ENCODE data around the gene SH3YL1.

SH3YL1 gene

DNA sequence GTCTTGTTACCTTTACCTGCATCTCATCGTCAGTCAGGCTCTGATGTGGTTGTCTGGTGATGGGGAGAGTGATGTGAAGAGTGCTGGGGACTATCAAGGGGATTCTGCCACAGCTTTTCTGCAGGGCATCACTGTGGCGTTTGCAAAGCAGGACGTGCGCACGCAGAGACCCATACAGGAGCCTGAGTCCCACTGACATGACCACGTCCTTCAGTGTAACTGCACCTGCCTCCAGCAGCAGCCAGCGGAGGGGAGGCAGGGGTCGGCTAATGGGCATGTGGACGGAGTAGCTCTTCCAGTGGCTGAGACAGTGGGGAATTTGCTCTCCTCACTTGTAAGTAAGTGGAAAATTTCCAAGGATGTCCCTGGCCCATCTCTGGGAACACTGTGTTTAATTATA is 17.5 kb upstream of the SH3YL1 start:
- H3K4me3 ChIP-seq (replicated peaks in 1 of 2; ENCODE audit: low read depth in 2 of 2, low read length in 2 of 2): no peak overlapping the region
- DNase-seq (ENCODE audit: low read depth in 2 of 2): no peak
- TF ChIP-seq, protein P1, sequence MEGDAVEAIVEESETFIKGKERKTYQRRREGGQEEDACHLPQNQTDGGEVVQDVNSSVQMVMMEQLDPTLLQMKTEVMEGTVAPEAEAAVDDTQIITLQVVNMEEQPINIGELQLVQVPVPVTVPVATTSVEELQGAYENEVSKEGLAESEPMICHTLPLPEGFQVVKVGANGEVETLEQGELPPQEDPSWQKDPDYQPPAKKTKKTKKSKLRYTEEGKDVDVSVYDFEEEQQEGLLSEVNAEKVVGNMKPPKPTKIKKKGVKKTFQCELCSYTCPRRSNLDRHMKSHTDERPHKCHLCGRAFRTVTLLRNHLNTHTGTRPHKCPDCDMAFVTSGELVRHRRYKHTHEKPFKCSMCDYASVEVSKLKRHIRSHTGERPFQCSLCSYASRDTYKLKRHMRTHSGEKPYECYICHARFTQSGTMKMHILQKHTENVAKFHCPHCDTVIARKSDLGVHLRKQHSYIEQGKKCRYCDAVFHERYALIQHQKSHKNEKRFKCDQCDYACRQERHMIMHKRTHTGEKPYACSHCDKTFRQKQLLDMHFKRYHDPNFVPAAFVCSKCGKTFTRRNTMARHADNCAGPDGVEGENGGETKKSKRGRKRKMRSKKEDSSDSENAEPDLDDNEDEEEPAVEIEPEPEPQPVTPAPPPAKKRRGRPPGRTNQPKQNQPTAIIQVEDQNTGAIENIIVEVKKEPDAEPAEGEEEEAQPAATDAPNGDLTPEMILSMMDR (IDR thresholded peaks at IDR 0.05; ENCODE audit: low read depth, low read length): no peak

- H3K4me3 ChIP-seq (replicated peaks in 1 of 2; ENCODE audit: low read depth in 2 of 2, low read length in 2 of 2): no peak overlapping the region
- TF ChIP-seq, protein P1 (IDR thresholded peaks at IDR 0.05; ENCODE audit: low read depth, low read length): no peak
- no peak for DNase-seq (ENCODE audit: low read depth in 2 of 2)
These were observed 16.8 kb upstream of the SH3YL1 start for GRCh38 chr2:280650-281110.

- no peak for DNase-seq (ENCODE audit: low read depth in 2 of 2)
- TF ChIP-seq, protein P1 (IDR thresholded peaks at IDR 0.05; ENCODE audit: low read depth, low read length): no peak
- no peak overlapping the region for H3K4me3 ChIP-seq (replicated peaks in 1 of 2; ENCODE audit: low read depth in 2 of 2, low read length in 2 of 2)
These were observed 16.3 kb upstream of the SH3YL1 start for GRCh38 chr2:279956-280649.

GRCh38 chr2:279366-279765 is 15.5 kb upstream of the SH3YL1 start:
- TF ChIP-seq, protein P1 (IDR thresholded peaks at IDR 0.05; ENCODE audit: low read depth, low read length): no peak
- H3K4me3 ChIP-seq (replicated peaks in 1 of 2; ENCODE audit: low read depth in 2 of 2, low read length in 2 of 2): no peak overlapping the region
- DNase-seq (ENCODE audit: low read depth in 2 of 2): no peak

- TF ChIP-seq, protein P1 (IDR thresholded peaks at IDR 0.05; ENCODE audit: low read depth, low read length): no peak
- DNase-seq (ENCODE audit: low read depth in 2 of 2): peak in 1 of 2 donors; percentile 3
- no peak overlapping the region for H3K4me3 ChIP-seq (replicated peaks in 1 of 2; ENCODE audit: low read depth in 2 of 2, low read length in 2 of 2)
These were observed 15.1 kb upstream of the SH3YL1 start for GRCh38 chr2:278927-279320.

- DNase-seq (ENCODE audit: low read depth in 2 of 2): no peak
- TF ChIP-seq, protein P1 (IDR thresholded peaks at IDR 0.05; ENCODE audit: low read depth, low read length): no peak
- H3K4me3 ChIP-seq (replicated peaks in 1 of 2; ENCODE audit: low read depth in 2 of 2, low read length in 2 of 2): no peak overlapping the region
These were observed 14.6 kb upstream of the SH3YL1 start for GRCh38 chr2:278312-278926.

Measured in cardiac fibroblast (primary cell).